Lung (tissue), 12 donors: ENCODE data around the gene PRM2. TPM values are rescaled to one million over a fixed set of nuclear protein-coding genes. Genes with fewer than 3 reads are reported as not detected.
A peak's percentile ranks its signal among the peaks of the same experiment; 100 is the strongest.

Experiments used
- ATAC-seq: fragments of 200-7000 bp; cut with Tn5 transposase; one replicate; pipeline ENCODE4 v1.9.1; 2020; ENCODE audit warnings: moderate number of reproducible peaks; ENCODE audit not compliant: insufficient read depth, low FRiP score
- DNase-seq, 3 donors: peaks; one replicate each; pipeline ENCODE4 v3.0.0-alpha.2; 2013 to 2017
- H3K27ac ChIP-seq, 2 donors: one replicate each; pipeline ENCODE4 v1.5.1; 2013; ENCODE audit warnings: mild to moderate bottlenecking in 2 of 2, moderate library complexity in 2 of 2, control low read depth in 1 of 2, inconsistent platforms in 1 of 2, low read depth in 1 of 2, low read length in 1 of 2
- H3K27me3 ChIP-seq, 3 donors: one replicate each; pipeline ENCODE4 v1.5.1; 2013; ENCODE audit warnings: low read length in 2 of 3; ENCODE audit not compliant: control insufficient read depth in 3 of 3, insufficient read depth in 3 of 3
- H3K36me3 ChIP-seq, 4 donors: one replicate each; pipeline ENCODE4 v1.5.1; 2013; ENCODE audit warnings: low read length in 4 of 4, mild to moderate bottlenecking in 1 of 4, moderate library complexity in 1 of 4; ENCODE audit not compliant: control insufficient read depth in 4 of 4, insufficient read depth in 4 of 4
- H3K4me1 ChIP-seq, 5 donors: one replicate each; pipeline ENCODE4 v1.5.1; 2013; ENCODE audit warnings: low read length in 5 of 5, mild to moderate bottlenecking in 2 of 5, moderate library complexity in 1 of 5; ENCODE audit not compliant: control insufficient read depth in 5 of 5, insufficient read depth in 5 of 5
- H3K4me3 ChIP-seq: one replicate; pipeline ENCODE4 v1.5.1; 2013; ENCODE audit warnings: mild to moderate bottlenecking, control low read depth, moderate library complexity
- H3K9ac ChIP-seq, 2 donors: one replicate each; pipeline ENCODE4 v1.5.1; 2013; ENCODE audit warnings: low read length in 2 of 2, control low read depth in 1 of 2; ENCODE audit not compliant: insufficient read depth in 1 of 2
- H3K9me3 ChIP-seq, 4 donors: one replicate each; pipeline ENCODE4 v1.5.1; 2013; ENCODE audit warnings: low read length in 3 of 4, mild to moderate bottlenecking in 1 of 4, moderate library complexity in 1 of 4; ENCODE audit not compliant: control insufficient read depth in 4 of 4, insufficient read depth in 3 of 4
- WGBS, 2 donors: extraction: QIAGEN DNeasy Blood & Tissue Kit; methylation state at CpG; one replicate each; pipeline ENCODE4 v1.1.7; 2013; 5-methylcytosine and 5-hydroxymethylcytosine counted together
- polyA plus RNA-seq, 2 donors: library from polyadenylated mRNA; stranded (reverse); fragments of 200-250 nt; gene quantifications; one replicate each; pipeline ENCODE4 v1.2.1, GENCODE V29; 2013
- total RNA-seq, 2 donors: library from RNA; depleted of rRNA in 1 of 2; stranded (reverse); fragments of >200 nt in 1 of 2; gene quantifications; one replicate each; pipeline ENCODE4 v1.2.1, GENCODE V29; 2014 to 2021
- TF ChIP-seq, protein P1 (sequence below): IDR thresholded peaks from 2 replicates; pipeline ENCODE4 v1.5.1; 2012; ENCODE audit warnings: mild to moderate bottlenecking; ENCODE audit errors: control extremely low read depth, extremely low read depth
- donor health status: control.
- donor health status: control.
- donor health status: Bipolar disorder and iron deficiency.
- donor health status: healthy.
- donor health status: DM: yes; HTN: yes; CAD: no.

PRM2 gene
- total and polyA plus RNA-seq, 4 donors = not detected

DNA sequence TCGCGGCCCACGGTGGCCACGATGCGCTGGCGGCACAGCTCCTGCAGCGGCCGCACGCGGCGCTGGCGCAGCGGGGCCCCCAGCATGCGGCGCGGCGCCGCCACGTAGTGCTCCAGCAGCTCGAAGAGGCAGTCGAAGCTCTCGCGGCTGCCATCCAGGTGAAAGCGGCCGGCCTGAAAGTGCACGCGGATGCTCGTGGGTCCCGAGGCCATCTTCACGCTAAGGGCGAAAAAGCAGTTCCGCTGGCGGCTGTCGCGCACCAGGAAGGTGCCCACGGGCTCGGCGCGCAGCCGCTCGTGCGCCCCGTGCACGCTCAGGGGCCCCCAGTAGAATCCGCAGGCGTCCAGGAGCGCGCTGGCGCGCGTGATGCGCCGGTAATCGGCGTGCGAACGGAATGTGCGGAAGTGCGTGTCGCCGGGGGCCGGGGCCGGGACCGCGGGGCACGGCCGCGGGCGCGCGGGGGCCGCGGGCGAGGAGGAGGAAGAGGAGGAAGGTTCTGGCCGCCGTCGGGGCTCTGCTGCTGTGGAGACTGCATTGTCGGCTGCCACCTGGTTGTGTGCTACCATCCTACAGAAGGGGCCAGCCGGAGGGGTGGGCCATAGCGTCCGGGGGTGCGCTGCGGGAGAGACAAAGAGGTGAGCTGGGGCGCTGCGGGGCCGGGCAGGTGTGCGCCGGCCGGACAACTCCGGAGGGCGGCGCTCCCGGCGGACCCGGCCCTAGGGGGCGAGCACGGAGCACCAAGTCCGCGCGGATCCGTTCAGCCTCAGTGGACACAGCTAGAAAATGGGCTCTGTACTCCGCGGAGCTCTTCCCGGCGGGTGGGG is 21.2 kb downstream of the PRM2 start:
- peaks cover 0 to 33% (median 10%) of the 10 kb centered on the region in 4 donors for H3K36me3 ChIP-seq
- 2 to 4% methylated on average over 93 to 105 of the region's 105 CpGs for WGBS, 2 donors
- DNase-seq = peak; percentile 53 to 68 (median 54)
- H3K9me3 ChIP-seq = no peaks in the 10 kb centered on the region
- H3K27me3 ChIP-seq = no peaks in the 10 kb centered on the region
- peaks cover 0 to 47% (median 11%) of the 10 kb centered on the region in 5 donors for H3K4me1 ChIP-seq
- peak overlapping the region; percentile 64 to 87 for H3K27ac ChIP-seq
- peak overlapping the region; percentile 73 for H3K4me3 ChIP-seq
- ATAC-seq = no peak
- peak overlapping the region in 1 of 2 donors; percentile 17 for H3K9ac ChIP-seq
- TF ChIP-seq, protein P1, sequence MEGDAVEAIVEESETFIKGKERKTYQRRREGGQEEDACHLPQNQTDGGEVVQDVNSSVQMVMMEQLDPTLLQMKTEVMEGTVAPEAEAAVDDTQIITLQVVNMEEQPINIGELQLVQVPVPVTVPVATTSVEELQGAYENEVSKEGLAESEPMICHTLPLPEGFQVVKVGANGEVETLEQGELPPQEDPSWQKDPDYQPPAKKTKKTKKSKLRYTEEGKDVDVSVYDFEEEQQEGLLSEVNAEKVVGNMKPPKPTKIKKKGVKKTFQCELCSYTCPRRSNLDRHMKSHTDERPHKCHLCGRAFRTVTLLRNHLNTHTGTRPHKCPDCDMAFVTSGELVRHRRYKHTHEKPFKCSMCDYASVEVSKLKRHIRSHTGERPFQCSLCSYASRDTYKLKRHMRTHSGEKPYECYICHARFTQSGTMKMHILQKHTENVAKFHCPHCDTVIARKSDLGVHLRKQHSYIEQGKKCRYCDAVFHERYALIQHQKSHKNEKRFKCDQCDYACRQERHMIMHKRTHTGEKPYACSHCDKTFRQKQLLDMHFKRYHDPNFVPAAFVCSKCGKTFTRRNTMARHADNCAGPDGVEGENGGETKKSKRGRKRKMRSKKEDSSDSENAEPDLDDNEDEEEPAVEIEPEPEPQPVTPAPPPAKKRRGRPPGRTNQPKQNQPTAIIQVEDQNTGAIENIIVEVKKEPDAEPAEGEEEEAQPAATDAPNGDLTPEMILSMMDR = no peak

DNA sequence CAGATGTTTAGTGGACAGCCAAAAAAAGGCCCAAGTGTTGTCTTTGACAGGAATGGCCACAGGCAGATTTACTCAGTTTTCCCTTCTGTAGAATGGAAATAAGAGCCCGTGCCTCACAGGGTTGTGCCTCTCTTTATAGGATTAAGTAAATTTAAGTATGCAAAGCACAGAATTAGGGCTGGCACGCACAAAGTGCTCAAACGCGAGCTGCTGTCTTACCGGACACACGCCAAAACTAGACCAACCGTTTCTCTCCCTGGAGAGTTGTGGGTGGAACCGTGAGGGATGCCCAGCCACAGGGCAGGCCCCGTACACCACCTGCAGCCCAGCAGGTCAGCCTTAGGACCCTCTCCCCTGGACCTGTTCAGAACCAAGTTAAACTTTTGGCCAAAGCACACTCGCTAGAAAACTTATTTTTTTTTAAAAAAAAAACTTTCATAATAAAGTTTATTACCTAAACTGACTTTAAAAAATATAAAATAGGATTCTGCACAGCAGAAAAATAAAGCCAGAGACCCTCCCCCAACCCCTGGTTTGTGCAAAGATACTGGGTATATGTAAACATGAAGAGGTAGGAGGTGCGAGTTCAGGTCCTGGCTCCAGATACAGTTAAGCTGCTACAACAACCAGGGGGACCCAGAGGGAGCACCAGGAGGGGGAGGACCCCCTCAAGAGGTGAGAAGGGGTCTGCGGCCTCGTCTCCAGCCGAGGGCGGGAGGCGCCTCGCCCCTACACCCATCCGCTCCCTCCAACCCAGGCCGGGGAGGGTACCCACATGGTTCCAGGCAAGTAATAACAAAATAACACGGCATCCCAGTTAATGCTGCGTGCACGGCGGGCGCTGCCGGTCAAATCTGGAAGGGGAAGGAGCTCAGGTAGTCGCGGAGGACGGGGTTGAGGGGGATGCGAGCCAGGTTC is 22.0 kb downstream of the PRM2 start:
- Histone ChIP-seq H3K27ac (peak overlapping the region in 1 of 2 donors; percentile 1), H3K4me1 (peaks cover 0 to 44% (median 11%) of the 10 kb centered on the region in 5 donors), H3K9ac (peak overlapping the region in 1 of 2 donors; percentile 86), H3K36me3 (peaks cover 0 to 36% (median 10%) of the 10 kb centered on the region in 4 donors), H3K9me3 (no peaks in the 10 kb centered on the region), H3K4me3 (peak overlapping the region; percentile 73), H3K27me3 (no peaks in the 10 kb centered on the region)
- TF ChIP-seq, protein P1 = no peak
- DNase-seq (peak in 1 of 3 donors; percentile 20), ATAC-seq (no peak)
- WGBS, 2 donors = 60 to 63% methylated on average over 29 of the region's 29 CpGs

DNA sequence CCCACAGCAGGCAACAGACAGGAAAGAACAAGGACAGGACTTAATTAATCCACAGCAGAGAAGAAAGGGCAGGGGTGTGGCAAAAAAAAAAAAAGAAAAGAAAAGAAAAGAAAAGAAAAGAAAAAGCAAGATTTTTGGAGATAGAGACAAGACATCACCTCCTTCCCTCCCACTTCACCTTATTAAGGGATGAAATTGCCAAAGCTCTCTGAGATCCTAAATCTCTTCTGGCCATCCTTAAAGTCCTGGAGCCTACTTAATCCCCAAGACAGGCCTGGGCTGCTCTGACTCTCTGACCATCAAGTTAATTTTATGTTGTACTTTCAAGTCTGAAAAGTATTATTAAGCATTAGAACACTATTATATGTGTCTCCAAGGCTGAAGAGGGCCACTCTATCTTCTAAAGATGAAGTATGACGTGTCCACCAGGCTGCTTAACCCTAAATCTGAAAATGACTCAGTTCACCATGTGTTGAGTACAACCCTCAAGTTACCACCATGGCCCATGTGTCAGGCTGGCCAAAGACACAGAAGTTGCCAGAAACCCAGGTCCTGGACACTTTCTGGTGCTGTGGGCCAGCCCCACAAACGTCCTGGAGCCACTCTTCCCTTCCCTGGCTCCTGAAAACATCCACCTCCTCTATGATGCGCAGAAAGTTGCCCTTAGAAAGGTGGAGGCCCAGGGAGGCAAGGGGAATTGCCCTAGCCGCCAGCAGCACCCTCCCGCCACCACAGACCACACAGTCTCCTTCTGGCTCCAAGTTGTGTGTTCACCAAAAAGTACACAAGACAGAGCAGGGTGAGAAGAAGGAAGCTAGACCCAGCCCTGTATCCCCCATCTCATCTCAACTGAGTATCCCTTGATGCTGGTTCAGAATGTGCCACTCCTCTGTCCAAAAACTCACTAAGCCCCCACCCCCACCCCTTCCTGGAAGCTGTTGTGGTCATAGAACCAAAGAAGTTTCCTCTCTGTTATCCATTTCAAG is 23.0 kb downstream of the PRM2 start:
- no peak for ATAC-seq
- WGBS, 2 donors = 75 to 80% methylated on average over 5 of the region's 5 CpGs
- Histone ChIP-seq H3K27me3 (no peaks in the 10 kb centered on the region), H3K9ac (peak overlapping the region in 1 of 2 donors; percentile 86), H3K4me1 (peaks cover 0 to 38% (median 8%) of the 10 kb centered on the region in 5 donors), H3K27ac (peak overlapping the region in 1 of 2 donors; percentile 1), H3K9me3 (no peaks in the 10 kb centered on the region), H3K4me3 (no peak overlapping the region), H3K36me3 (peaks cover 0 to 36% (median 10%) of the 10 kb centered on the region in 4 donors)
- DNase-seq = no peak
- TF ChIP-seq, protein P1 = no peak
